Esophagus (tissue), 2 donors: ENCODE results near the gene POLA2. TPM values are rescaled to one million over a fixed set of nuclear protein-coding genes. Genes with fewer than 3 reads are reported as not detected.

ENCODE experiments used
- H3K27ac ChIP-seq, 2 donors: one replicate each; pipeline ENCODE4 v1.5.1; 2013; ENCODE audit warnings: low read depth in 2 of 2, mild to moderate bottlenecking in 2 of 2, inconsistent platforms in 1 of 2, low read length in 1 of 2, moderate library complexity in 1 of 2
- H3K27me3 ChIP-seq, 2 donors: one replicate each; pipeline ENCODE4 v1.6.1; 2013; ENCODE audit warnings: low read length in 2 of 2, control low read depth in 1 of 2, mild to moderate bottlenecking in 1 of 2; ENCODE audit not compliant: insufficient read depth in 2 of 2, control insufficient read depth in 1 of 2
- H3K36me3 ChIP-seq, 2 donors: one replicate each; pipeline ENCODE4 v1.6.1; 2013; ENCODE audit warnings: low read length in 1 of 2; ENCODE audit not compliant: control insufficient read depth in 2 of 2, insufficient read depth in 2 of 2
- H3K4me1 ChIP-seq, 2 donors: one replicate each; pipeline ENCODE4 v1.6.1; 2013; ENCODE audit warnings: low read length in 1 of 2; ENCODE audit not compliant: control insufficient read depth in 2 of 2, insufficient read depth in 2 of 2
- H3K4me3 ChIP-seq, 2 donors: one replicate each; pipeline ENCODE4 v1.5.1; 2013; ENCODE audit warnings: low read length in 2 of 2, mild to moderate bottlenecking in 2 of 2, low read depth in 1 of 2, moderate library complexity in 1 of 2
- H3K9me3 ChIP-seq, 2 donors: one replicate each; pipeline ENCODE4 v1.6.1; 2013; ENCODE audit warnings: mild to moderate bottlenecking in 2 of 2, low read depth in 1 of 2, low read length in 1 of 2, moderate library complexity in 1 of 2; ENCODE audit not compliant: control insufficient read depth in 2 of 2, insufficient read depth in 1 of 2
- WGBS, 2 donors: extraction: QIAGEN DNeasy Blood & Tissue Kit; methylation state at CpG; one replicate each; pipeline ENCODE4 v1.1.7; 2013; 5-methylcytosine and 5-hydroxymethylcytosine counted together
- polyA plus RNA-seq, 2 donors: library from polyadenylated mRNA; stranded (reverse); fragments of 200-250 nt; gene quantifications; one replicate each; pipeline ENCODE4 v1.2.3, GENCODE V29; 2013
- donor health status: healthy with polysubstance abuse.
- donor health status: Bipolar disorder and iron deficiency.

Gene POLA2
- polyA plus RNA-seq, result 1 to 10 TPM; 8.5 to 9.2 TPM

GRCh38 chr11:65261591-65262380, at the start of gene POLA2:
Gene POLA2, plus strand, starts transcription at chr11:65261962. Its CDS starts 331 bp downstream, at chr11:65262293.
- 0% methylated on average over 66 of the region's 66 CpGs for WGBS, 2 donors
- no peaks in the 10 kb centered on the region for H3K36me3 ChIP-seq

GRCh38 chr11:65212226-65212801, 49.4 kb upstream of the POLA2 start:
- Histone ChIP-seq H3K4me1 (no peaks in the 10 kb centered on the region), H3K4me3 (no peak overlapping the region), H3K36me3 (peaks cover 26 to 43% of the 10 kb centered on the region in 2 donors), H3K9me3 (no peaks in the 10 kb centered on the region), H3K27me3 (no peaks in the 10 kb centered on the region), H3K27ac (no peak overlapping the region)
- WGBS, 2 donors, result 74 to 78% methylated on average over 13 of the region's 13 CpGs

More at GRCh38 chr11:65261591-65262380, at the start of gene POLA2:
- H3K4me1 ChIP-seq, result peaks cover 0 to 2% of the 10 kb centered on the region in 2 donors
- no peaks in the 10 kb centered on the region for H3K9me3 ChIP-seq
- H3K4me3 ChIP-seq, result peak within 1 kb of the TSS; percentile 63 to 71
- H3K27ac ChIP-seq, result peak within 1 kb of the TSS; percentile 97 to 98
- no peaks in the 10 kb centered on the region for H3K27me3 ChIP-seq

- Histone ChIP-seq H3K27me3 (no peaks in the 10 kb centered on the region), H3K9me3 (no peaks in the 10 kb centered on the region), H3K4me3 (no peak overlapping the region), H3K36me3 (peaks cover 21 to 37% of the 10 kb centered on the region in 2 donors), H3K4me1 (no peaks in the 10 kb centered on the region), H3K27ac (peak overlapping the region in 1 of 2 donors; percentile 15)
- 47 to 49% methylated on average over 23 to 26 of the region's 26 CpGs for WGBS, 2 donors
Observed at GRCh38 chr11:65213322-65214211, 48.2 kb upstream of the POLA2 start.

- Histone ChIP-seq H3K27me3 (no peaks in the 10 kb centered on the region), H3K36me3 (peaks cover 17 to 31% of the 10 kb centered on the region in 2 donors), H3K27ac (no peak overlapping the region), H3K4me1 (no peaks in the 10 kb centered on the region), H3K9me3 (no peaks in the 10 kb centered on the region), H3K4me3 (no peak overlapping the region)
- WGBS, 2 donors, result 72 to 75% methylated on average over 16 of the region's 16 CpGs
Observed at GRCh38 chr11:65214212-65214845, 47.4 kb upstream of the POLA2 start.

GRCh38 chr11:65215441-65216076, 46.2 kb upstream of the POLA2 start:
- H3K4me1 ChIP-seq, result no peaks in the 10 kb centered on the region
- H3K4me3 ChIP-seq, result no peak overlapping the region
- no peaks in the 10 kb centered on the region for H3K9me3 ChIP-seq
- no peaks in the 10 kb centered on the region for H3K27me3 ChIP-seq
- H3K27ac ChIP-seq, result peak overlapping the region in 1 of 2 donors; percentile 35
- H3K36me3 ChIP-seq, result peaks cover 11 to 19% of the 10 kb centered on the region in 2 donors
- 88% methylated on average over 24 of the region's 24 CpGs for WGBS, 2 donors

- no peak overlapping the region for H3K4me3 ChIP-seq
- no peak overlapping the region for H3K27ac ChIP-seq
- no peaks in the 10 kb centered on the region for H3K4me1 ChIP-seq
- no peaks in the 10 kb centered on the region for H3K9me3 ChIP-seq
- H3K36me3 ChIP-seq, result peaks cover 2 to 10% of the 10 kb centered on the region in 2 donors
- H3K27me3 ChIP-seq, result no peaks in the 10 kb centered on the region
- 86 to 92% methylated on average over 3 to 6 of the region's 6 CpGs for WGBS, 2 donors
Observed at GRCh38 chr11:65216830-65217229, 44.9 kb upstream of the POLA2 start.

- WGBS, 2 donors, result 89% methylated on average over 19 of the region's 19 CpGs
- Histone ChIP-seq H3K27ac (no peak overlapping the region), H3K4me3 (no peak overlapping the region), H3K9me3 (no peaks in the 10 kb centered on the region), H3K36me3 (peaks cover 0 to 6% of the 10 kb centered on the region in 2 donors), H3K4me1 (no peaks in the 10 kb centered on the region), H3K27me3 (no peaks in the 10 kb centered on the region)
Observed at GRCh38 chr11:65217441-65218423, 44.0 kb upstream of the POLA2 start.

GRCh38 chr11:65218446-65218845, 43.3 kb upstream of the POLA2 start:
- no peaks in the 10 kb centered on the region for H3K27me3 ChIP-seq
- no peak overlapping the region for H3K27ac ChIP-seq
- H3K36me3 ChIP-seq, result peaks cover 0 to 6% of the 10 kb centered on the region in 2 donors
- 87 to 88% methylated on average over 9 of the region's 9 CpGs for WGBS, 2 donors
- no peak overlapping the region for H3K4me3 ChIP-seq
- no peaks in the 10 kb centered on the region for H3K9me3 ChIP-seq
- no peaks in the 10 kb centered on the region for H3K4me1 ChIP-seq
